GM19438 (cell line): Measurements from ENCODE around the gene KEAP1.

Source experiments
- ATAC-seq: cut with Tn5 transposase; IDR thresholded peaks from one replicate; pipeline ENCODE4 v1.9.1; 2021; ENCODE audit warnings: low read depth; ENCODE audit not compliant: unreplicated experiment

Gene KEAP1

GRCh38 chr19:10525636-10526035, 22.5 kb upstream of the KEAP1 start:
- ATAC-seq = no peak

GRCh38 chr19:10523135-10523636, 20.0 kb upstream of the KEAP1 start:
- ATAC-seq = no peak

GRCh38 chr19:10521461-10522171, 18.5 kb upstream of the KEAP1 start:
- ATAC-seq = no peak

GRCh38 chr19:10520652-10521318, 17.6 kb upstream of the KEAP1 start:
- no peak for ATAC-seq

- no peak for ATAC-seq
Observed at GRCh38 chr19:10519421-10519820, 16.3 kb upstream of the KEAP1 start.

GRCh38 chr19:10518444-10519361, 15.5 kb upstream of the KEAP1 start:
- ATAC-seq = no peak

- no peak for ATAC-seq
Observed at GRCh38 chr19:10517760-10518443, 14.7 kb upstream of the KEAP1 start.

GRCh38 chr19:10517361-10517759, 14.2 kb upstream of the KEAP1 start, which contains the start of gene S1PR5:
Gene S1PR5 (minus strand): TSS chr19:10517447. CDS start chr19:10515011, 2,436 bp downstream.
- ATAC-seq = no peak

GRCh38 chr19:10516671-10517286, 13.6 kb upstream of the KEAP1 start:
- ATAC-seq = no peak

- ATAC-seq = no peak
Observed at GRCh38 chr19:10516064-10516385, 12.9 kb upstream of the KEAP1 start.

GRCh38 chr19:10514211-10515145, 11.3 kb upstream of the KEAP1 start:
- no peak for ATAC-seq

GRCh38 chr19:10513223-10513622, 10.1 kb upstream of the KEAP1 start:
- ATAC-seq = no peak

GRCh38 chr19:10510301-10510802, 7.2 kb upstream of the KEAP1 start:
- ATAC-seq = no peak

- ATAC-seq = no peak
Observed at GRCh38 chr19:10508707-10509106, 5.6 kb upstream of the KEAP1 start.

- ATAC-seq = no peak
Observed at GRCh38 chr19:10508036-10508435, 4.9 kb upstream of the KEAP1 start.

- no peak for ATAC-seq
Observed at GRCh38 chr19:10505583-10506229, 2.5 kb upstream of the KEAP1 start.

GRCh38 chr19:10502524-10503001, 593 bp downstream of the KEAP1 start:
- ATAC-seq = peak; percentile 74

- peak; percentile 22 for ATAC-seq
Observed at GRCh38 chr19:10501971-10502523, 1.1 kb downstream of the KEAP1 start.
